ENCODE results near the gene CHAC2.
A peak's percentile ranks its signal among the peaks of the same experiment; 100 is the strongest.

CHAC2 gene

GRCh38 chr2:53765767-53766166 is 1.8 kb upstream of the CHAC2 start:
- no peaks in the 10 kb centered on the region for H3K9me2 ChIP-seq (ENCODE audit: low read depth, low read length)
- no peaks in the 10 kb centered on the region for H3F3A ChIP-seq (ENCODE audit: insufficient read depth, low read length)
- peaks cover 30% of the 10 kb centered on the region for H3K4me1 ChIP-seq (ENCODE audit: insufficient read depth, low read length, severe bottlenecking)
- H3K79me2 ChIP-seq (ENCODE audit: insufficient read depth, low read length), result peaks cover 25% of the 10 kb centered on the region
- H3K4me3 ChIP-seq (ENCODE audit: low read depth, low read length, poor library complexity, severe bottlenecking), result no peak overlapping the region
- no peak overlapping the region for H3K9ac ChIP-seq (ENCODE audit: low read length)
- no peaks in the 10 kb centered on the region for H3K27me3 ChIP-seq (ENCODE audit: insufficient read depth, low read length)
- H4K20me1 ChIP-seq (ENCODE audit: insufficient read depth, low read length), result no peaks in the 10 kb centered on the region
- no peaks in the 10 kb centered on the region for H3K9me3 ChIP-seq (ENCODE audit: low read length)
- H2AFZ ChIP-seq (ENCODE audit: low read length), result no peak overlapping the region
- TF ChIP-seq EZH2 (IDR thresholded peaks at IDR 0.05; ENCODE audit: borderline replicate concordance, low read length) (no peak), CTCF (IDR thresholded peaks at IDR 0.05; ENCODE audit: low read length) (no peak)
- no peak overlapping the region for H3K27ac ChIP-seq (ENCODE audit: low read depth, low read length, poor library complexity, severe bottlenecking)
- peaks cover 40% of the 10 kb centered on the region for H3K36me3 ChIP-seq (ENCODE audit: insufficient read depth, low read length)
- H3K4me2 ChIP-seq (ENCODE audit: low read length), result no peak overlapping the region

GRCh38 chr2:53768242-53768542 is 588 bp downstream of the CHAC2 start:
- Histone ChIP-seq H2AFZ (ENCODE audit: low read length) (no peak overlapping the region), H3F3A (ENCODE audit: insufficient read depth, low read length) (no peaks in the 10 kb centered on the region)

GRCh38 chr2:53769318-53769945 is 1.8 kb downstream of the CHAC2 start:
- Histone ChIP-seq H3F3A (ENCODE audit: insufficient read depth, low read length) (peaks cover 4% of the 10 kb centered on the region; the same call in 1 of the 2 replicates), H4K20me1 (ENCODE audit: insufficient read depth, low read length) (no peaks in the 10 kb centered on the region), H3K9me3 (ENCODE audit: low read length) (no peaks in the 10 kb centered on the region), H3K9ac (ENCODE audit: low read length) (peak overlapping the region; percentile 98; the same call in 1 of the 2 replicates), H2AFZ (ENCODE audit: low read length) (no peak overlapping the region), H3K4me2 (ENCODE audit: low read length) (peak overlapping the region; percentile 76), H3K4me1 (ENCODE audit: insufficient read depth, low read length, severe bottlenecking) (peaks cover 30% of the 10 kb centered on the region), H3K79me2 (ENCODE audit: insufficient read depth, low read length) (peaks cover 43% of the 10 kb centered on the region), H3K27me3 (ENCODE audit: insufficient read depth, low read length) (no peaks in the 10 kb centered on the region), H3K4me3 (ENCODE audit: low read depth, low read length, poor library complexity, severe bottlenecking) (peak overlapping the region; percentile 91), H3K27ac (ENCODE audit: low read depth, low read length, poor library complexity, severe bottlenecking) (peak overlapping the region; percentile 91), H3K9me2 (ENCODE audit: low read depth, low read length) (no peaks in the 10 kb centered on the region), H3K36me3 (ENCODE audit: insufficient read depth, low read length) (peaks cover 42% of the 10 kb centered on the region)
- no peak for TF ChIP-seq EZH2 (IDR thresholded peaks at IDR 0.05; ENCODE audit: borderline replicate concordance, low read length)

More at GRCh38 chr2:53768242-53768542, 588 bp downstream of the CHAC2 start:
- Histone ChIP-seq H4K20me1 (ENCODE audit: insufficient read depth, low read length) (no peaks in the 10 kb centered on the region), H3K9me3 (ENCODE audit: low read length) (no peaks in the 10 kb centered on the region), H3K4me3 (ENCODE audit: low read depth, low read length, poor library complexity, severe bottlenecking) (peak overlapping the region; percentile 91), H3K79me2 (ENCODE audit: insufficient read depth, low read length) (peaks cover 34% of the 10 kb centered on the region), H3K4me1 (ENCODE audit: insufficient read depth, low read length, severe bottlenecking) (peaks cover 30% of the 10 kb centered on the region), H3K27me3 (ENCODE audit: insufficient read depth, low read length) (no peaks in the 10 kb centered on the region), H3K9me2 (ENCODE audit: low read depth, low read length) (no peaks in the 10 kb centered on the region), H3K4me2 (ENCODE audit: low read length) (peak overlapping the region; percentile 76), H3K27ac (ENCODE audit: low read depth, low read length, poor library complexity, severe bottlenecking) (peak overlapping the region; percentile 91), H3K9ac (ENCODE audit: low read length) (peak overlapping the region; percentile 98), H3K36me3 (ENCODE audit: insufficient read depth, low read length) (peaks cover 44% of the 10 kb centered on the region)
- TF ChIP-seq EZH2 (IDR thresholded peaks at IDR 0.05; ENCODE audit: borderline replicate concordance, low read length) (no peak), CTCF (IDR thresholded peaks at IDR 0.05; ENCODE audit: low read length) (no peak)

- Histone ChIP-seq H2AFZ (ENCODE audit: low read length) (no peak overlapping the region), H3K4me3 (ENCODE audit: low read depth, low read length, poor library complexity, severe bottlenecking) (peak overlapping the region; percentile 91), H3K27ac (ENCODE audit: low read depth, low read length, poor library complexity, severe bottlenecking) (peak overlapping the region; percentile 14), H3K4me1 (ENCODE audit: insufficient read depth, low read length, severe bottlenecking) (peaks cover 30% of the 10 kb centered on the region), H3K4me2 (ENCODE audit: low read length) (peak overlapping the region; percentile 76; the same call in 1 of the 2 replicates), H3K36me3 (ENCODE audit: insufficient read depth, low read length) (peaks cover 49% of the 10 kb centered on the region), H4K20me1 (ENCODE audit: insufficient read depth, low read length) (no peaks in the 10 kb centered on the region), H3K9me3 (ENCODE audit: low read length) (no peaks in the 10 kb centered on the region), H3K27me3 (ENCODE audit: insufficient read depth, low read length) (no peaks in the 10 kb centered on the region), H3F3A (ENCODE audit: insufficient read depth, low read length) (peaks cover 7% of the 10 kb centered on the region; the same call in 1 of the 2 replicates), H3K9me2 (ENCODE audit: low read depth, low read length) (no peaks in the 10 kb centered on the region), H3K79me2 (ENCODE audit: insufficient read depth, low read length) (peaks cover 51% of the 10 kb centered on the region), H3K9ac (ENCODE audit: low read length) (no peak overlapping the region)
- no peak for TF ChIP-seq CTCF (IDR thresholded peaks at IDR 0.05; ENCODE audit: low read length)
- no peak for TF ChIP-seq EZH2 (IDR thresholded peaks at IDR 0.05; ENCODE audit: borderline replicate concordance, low read length)
Measured at GRCh38 chr2:53770264-53770663, 2.7 kb downstream of the CHAC2 start.
